Aortic smooth muscle cell (primary cell): ENCODE data around the gene MTMR3. TPM values are rescaled to one million over a fixed set of nuclear protein-coding genes. Genes with fewer than 3 reads are reported as not detected.

Source experiments
- total RNA-seq: library from RNA; depleted of rRNA; stranded (reverse); fragments of >200 nt; gene quantifications from 2 replicates; pipeline ENCODE4 v1.2.3, GENCODE V29; 2014

Gene MTMR3
- total RNA-seq: 20.1 and 23.6 TPM in 2 replicates

GRCh38 chr22:29883045-29883774 lies at the start of gene MTMR3:
Gene MTMR3 (plus strand): TSS chr22:29883174. CDS start chr22:29971060, 87,886 bp downstream.

GRCh38 chr22:29837741-29838598 lies 45.0 kb upstream of the MTMR3 start, which contains the start of gene ASCC2:
Gene ASCC2 (minus strand): TSS chr22:29838274. CDS start chr22:29832325, 5,949 bp downstream.

GRCh38 chr22:30079952-30080533 lies 197.1 kb downstream of the MTMR3 start, which contains the start of gene HORMAD2:
Gene HORMAD2 (plus strand): TSS chr22:30080464. CDS start chr22:30093953, 13,489 bp downstream.

Other genes with a start within 250 kb of the MTMR3 start
- under 0.01 TPM in 1 of 2 replicates, not detected in the other for gene CABP7, start 163.2 kb upstream of the MTMR3 start, total RNA-seq
- 19.2 and 19.4 TPM in 2 replicates for gene ZMAT5, start 116.2 kb upstream of the MTMR3 start, total RNA-seq
- gene UQCR10, start 115.8 kb upstream of the MTMR3 start, total RNA-seq: 94.3 and 94.6 TPM in 2 replicates
- 24.4 and 26.1 TPM in 2 replicates for gene ASCC2, start 44.9 kb upstream of the MTMR3 start, total RNA-seq
- not detected in 2 replicates for gene HORMAD2, start 197.3 kb downstream of the MTMR3 start, total RNA-seq